ENCODE results near the gene SEC16A. TPM values are rescaled to one million over a fixed set of nuclear protein-coding genes. Genes with fewer than 3 reads are reported as not detected.

The SEC16A gene
- total RNA-seq, 1 experiment from 2014 or later: 56.4 TPM

DNA sequence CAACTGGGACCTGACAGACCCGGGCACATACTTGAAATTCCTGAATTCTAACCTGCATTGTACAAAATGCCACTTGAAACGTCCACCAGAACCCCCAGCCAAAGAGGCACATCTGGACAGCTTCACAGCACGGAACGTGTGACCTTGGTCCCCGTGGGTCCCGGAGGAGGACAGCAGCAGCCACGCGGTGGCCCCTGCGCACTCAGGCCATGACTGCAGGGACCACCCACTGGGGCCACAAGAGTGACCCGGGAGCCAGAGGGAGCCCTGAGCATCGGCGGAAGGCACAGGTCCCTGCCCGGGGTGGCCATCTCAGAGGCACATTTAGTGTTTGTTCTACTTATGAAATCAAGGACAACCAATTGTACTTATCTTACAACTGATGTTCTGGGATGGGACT is 80.8 kb downstream of the SEC16A start:
- Histone ChIP-seq H3K27ac (ENCODE audit: insufficient read length, low read depth, low read length) (no peak overlapping the region), H4K91ac (ENCODE audit: insufficient read length, low read depth, low read length) (no peak overlapping the region), H3K4me1 (ENCODE audit: insufficient read depth, low read length) (no peaks in the 10 kb centered on the region), H3K9me3 (ENCODE audit: control insufficient read depth, low read depth, low read length) (no peaks in the 10 kb centered on the region), H3K79me2 (ENCODE audit: insufficient read depth, low read length) (peaks cover 14% of the 10 kb centered on the region; the same call in 1 of the 2 replicates), H3K23ac (ENCODE audit: insufficient read length, low read depth, low read length) (no peak overlapping the region), H3K9ac (ENCODE audit: extremely low read depth, insufficient read length, low read length) (no peak overlapping the region), H4K5ac (ENCODE audit: insufficient read length, low read depth, low read length) (no peak overlapping the region), H3T11ph (ENCODE audit: low read length) (no peak overlapping the region), H2BK5ac (ENCODE audit: insufficient read length, low read length) (no peak overlapping the region), H3K4ac (ENCODE audit: low read depth, low read length) (no peak overlapping the region), H3K4me2 (ENCODE audit: insufficient read depth, insufficient read length, low read length) (no peak overlapping the region), H2AK5ac (ENCODE audit: insufficient read length, low read length) (no peak overlapping the region), H3K23me2 (ENCODE audit: insufficient read length, low read depth, low read length, poor library complexity, severe bottlenecking) (peaks cover 6% of the 10 kb centered on the region), H3K56ac (ENCODE audit: insufficient read length, low read depth, low read length) (no peak overlapping the region), H3K27me3 (ENCODE audit: insufficient read depth, low read length) (no peaks in the 10 kb centered on the region), H2BK20ac (ENCODE audit: low read depth, low read length, poor library complexity, severe bottlenecking) (no peak overlapping the region), H2AFZ (ENCODE audit: low read length) (no peak overlapping the region), H2BK12ac (ENCODE audit: insufficient read length, low read depth, low read length) (no peak overlapping the region), H4K8ac (replicated peaks; ENCODE audit: insufficient read length, low read depth, low read length) (no peak overlapping the region), H2BK120ac (ENCODE audit: low read depth, low read length, poor library complexity, severe bottlenecking) (no peak overlapping the region), H3K79me1 (ENCODE audit: insufficient read depth, low read depth, low read length, poor library complexity, severe bottlenecking) (peaks cover 10% of the 10 kb centered on the region), H2BK15ac (ENCODE audit: low read depth, low read length) (no peak overlapping the region), H4K20me1 (ENCODE audit: control insufficient read depth, insufficient read depth, insufficient read length) (no peaks in the 10 kb centered on the region), H3K14ac (ENCODE audit: insufficient read depth, low read length) (no peak overlapping the region), H3K18ac (ENCODE audit: insufficient read length, low read depth, low read length) (no peak overlapping the region)
- Mint-ChIP-seq H3K9me3 (no peaks in the 10 kb centered on the region), H3K36me3 (ENCODE audit: insufficient read depth in 1 of 3, low read depth in 3 of 3) (peaks cover 21 to 68% (median 56%) of the 10 kb centered on the region in 3 experiments), H3K4me1 (peaks cover 11 to 12% of the 10 kb centered on the region in 2 experiments), H3K27me3 (ENCODE audit: low read depth) (no peaks in the 10 kb centered on the region), H3K27ac (no peak overlapping the region), H3K4me3 (no peak overlapping the region)
- no peak for DNase-seq
- no CpG with 5 or more reads among the region's 13 CpGs for WGBS (ENCODE audit: extremely low coverage, insufficient read length, low lambda C conversion rate)
- TF ChIP-seq, protein P1, sequence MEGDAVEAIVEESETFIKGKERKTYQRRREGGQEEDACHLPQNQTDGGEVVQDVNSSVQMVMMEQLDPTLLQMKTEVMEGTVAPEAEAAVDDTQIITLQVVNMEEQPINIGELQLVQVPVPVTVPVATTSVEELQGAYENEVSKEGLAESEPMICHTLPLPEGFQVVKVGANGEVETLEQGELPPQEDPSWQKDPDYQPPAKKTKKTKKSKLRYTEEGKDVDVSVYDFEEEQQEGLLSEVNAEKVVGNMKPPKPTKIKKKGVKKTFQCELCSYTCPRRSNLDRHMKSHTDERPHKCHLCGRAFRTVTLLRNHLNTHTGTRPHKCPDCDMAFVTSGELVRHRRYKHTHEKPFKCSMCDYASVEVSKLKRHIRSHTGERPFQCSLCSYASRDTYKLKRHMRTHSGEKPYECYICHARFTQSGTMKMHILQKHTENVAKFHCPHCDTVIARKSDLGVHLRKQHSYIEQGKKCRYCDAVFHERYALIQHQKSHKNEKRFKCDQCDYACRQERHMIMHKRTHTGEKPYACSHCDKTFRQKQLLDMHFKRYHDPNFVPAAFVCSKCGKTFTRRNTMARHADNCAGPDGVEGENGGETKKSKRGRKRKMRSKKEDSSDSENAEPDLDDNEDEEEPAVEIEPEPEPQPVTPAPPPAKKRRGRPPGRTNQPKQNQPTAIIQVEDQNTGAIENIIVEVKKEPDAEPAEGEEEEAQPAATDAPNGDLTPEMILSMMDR (conservative IDR thresholded peaks at IDR 0.05): no peak
